ENCODE data around the gene FAM120AOS. TPM values are rescaled to one million over a fixed set of nuclear protein-coding genes. Genes with fewer than 3 reads are reported as not detected.

The FAM120AOS gene
- 42.1 TPM for total RNA-seq (2013)
- polyA plus RNA-seq = 10 to 100 TPM; 33.2 to 47.7 (median 41.6) TPM
- polyA minus RNA-seq = 19.7 and 32.1 TPM in 2 replicates
- total RNA-seq = 46.8 to 94.4 (median 69.6) reads per million in 11 experiments

- no peaks in the 10 kb centered on the region for H3K9me3 ChIP-seq (replicated peaks in 1 of 2; ENCODE audit: control insufficient read depth in 1 of 2, insufficient read depth in 1 of 2, low read length in 2 of 2)
- peaks cover 50 to 65% of the 10 kb centered on the region in 2 donors for H3K4me1 ChIP-seq (ENCODE audit: control insufficient read depth in 1 of 2, insufficient read depth in 2 of 2, low read length in 2 of 2)
- no peaks in the 10 kb centered on the region for H3K27me3 ChIP-seq (ENCODE audit: control insufficient read depth in 2 of 2, insufficient read depth in 2 of 2, low read length in 2 of 2)
- peak within 1 kb of the TSS; percentile 87 to 90 for H3K27ac ChIP-seq (ENCODE audit: low read depth in 1 of 2, low read length in 2 of 2)
- H3K36me3 ChIP-seq (replicated peaks in 1 of 2; ENCODE audit: control insufficient read depth in 1 of 2, insufficient read depth in 2 of 2, low read length in 2 of 2) = peaks cover 8 to 11% of the 10 kb centered on the region in 2 donors
- H3K4me2 ChIP-seq (replicated peaks; ENCODE audit: extremely low read depth, low read length, poor library complexity, severe bottlenecking) = peak within 1 kb of the TSS; percentile 99
- H3K79me2 ChIP-seq (ENCODE audit: insufficient read depth, low read length) = peaks cover 91% of the 10 kb centered on the region
- peak within 1 kb of the TSS; percentile 90 for H3K9ac ChIP-seq (ENCODE audit: insufficient read depth, low read length, poor library complexity, severe bottlenecking)
- 0% methylated on average over 31 of the region's 34 CpGs for WGBS (ENCODE audit: insufficient coverage)
- TF ChIP-seq, protein P1, sequence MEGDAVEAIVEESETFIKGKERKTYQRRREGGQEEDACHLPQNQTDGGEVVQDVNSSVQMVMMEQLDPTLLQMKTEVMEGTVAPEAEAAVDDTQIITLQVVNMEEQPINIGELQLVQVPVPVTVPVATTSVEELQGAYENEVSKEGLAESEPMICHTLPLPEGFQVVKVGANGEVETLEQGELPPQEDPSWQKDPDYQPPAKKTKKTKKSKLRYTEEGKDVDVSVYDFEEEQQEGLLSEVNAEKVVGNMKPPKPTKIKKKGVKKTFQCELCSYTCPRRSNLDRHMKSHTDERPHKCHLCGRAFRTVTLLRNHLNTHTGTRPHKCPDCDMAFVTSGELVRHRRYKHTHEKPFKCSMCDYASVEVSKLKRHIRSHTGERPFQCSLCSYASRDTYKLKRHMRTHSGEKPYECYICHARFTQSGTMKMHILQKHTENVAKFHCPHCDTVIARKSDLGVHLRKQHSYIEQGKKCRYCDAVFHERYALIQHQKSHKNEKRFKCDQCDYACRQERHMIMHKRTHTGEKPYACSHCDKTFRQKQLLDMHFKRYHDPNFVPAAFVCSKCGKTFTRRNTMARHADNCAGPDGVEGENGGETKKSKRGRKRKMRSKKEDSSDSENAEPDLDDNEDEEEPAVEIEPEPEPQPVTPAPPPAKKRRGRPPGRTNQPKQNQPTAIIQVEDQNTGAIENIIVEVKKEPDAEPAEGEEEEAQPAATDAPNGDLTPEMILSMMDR (IDR thresholded peaks at IDR 0.05) = no peak
- H3K4me3 ChIP-seq (replicated peaks in 1 of 3; ENCODE audit: low read depth in 2 of 3, low read length in 3 of 3) = peak within 1 kb of the TSS; percentile 74 to 95 (median 79)
- DNase-seq = peak; percentile 82 to 90 (median 90)
- Mint-ChIP-seq H3K9me3 (peaks cover 0 to 2% (median 0%) of the 10 kb centered on the region in 7 donors), H3K27ac (peak within 1 kb of the TSS; percentile 91 to 99 (median 96)), H3K27me3 (ENCODE audit: low read depth in 3 of 3) (no peaks in the 10 kb centered on the region), H3K4me1 (peaks cover 52% of the 10 kb centered on the region), H3K36me3 (peaks cover 15 to 20% of the 10 kb centered on the region in 2 donors), H3K4me3 (peak within 1 kb of the TSS; percentile 95 to 99)
- peaks cover 36% of the 10 kb centered on the region for H4K20me1 ChIP-seq (ENCODE audit: insufficient read depth, low read length)
- intact Hi-C loops (cut with micrococcal nuclease) = loop anchor here (2.0 to 10.0 kb wide), 6 partner anchors 49 to 488 kb away; partner anchors contain the start of genes CARD19 (in 2 of the 2) and PHF2 (in 1 of the 2)
- H2AFZ ChIP-seq (ENCODE audit: insufficient read depth, low read depth, low read length, poor library complexity, severe bottlenecking) = peak within 1 kb of the TSS; percentile 74
Measured at GRCh38 chr9:93453047-93453914, at the start of gene FAM120AOS. Gene FAM120AOS (minus strand): TSS chr9:93453581. CDS start chr9:93452709, 872 bp downstream.

- peak overlapping the region in 1 of 2 donors; percentile 72 for H3K27ac ChIP-seq (ENCODE audit: low read depth in 1 of 2, low read length in 2 of 2)
- Mint-ChIP-seq H3K4me1 (peaks cover 65% of the 10 kb centered on the region), H3K27ac (peak overlapping the region; percentile 86 to 99 (median 87)), H3K4me3 (peak overlapping the region; percentile 69 to 82), H3K27me3 (ENCODE audit: low read depth in 3 of 3) (no peaks in the 10 kb centered on the region), H3K9me3 (peaks cover 0 to 2% (median 0%) of the 10 kb centered on the region in 7 donors), H3K36me3 (peaks cover 68 to 69% of the 10 kb centered on the region in 2 donors)
- no peak overlapping the region for H2AFZ ChIP-seq (ENCODE audit: insufficient read depth, low read depth, low read length, poor library complexity, severe bottlenecking)
- H3K27me3 ChIP-seq (ENCODE audit: control insufficient read depth in 2 of 2, insufficient read depth in 2 of 2, low read length in 2 of 2) = no peaks in the 10 kb centered on the region
- WGBS (ENCODE audit: insufficient coverage) = 70% methylated on average over 2 of the region's 4 CpGs
- TF ChIP-seq, protein P1 (IDR thresholded peaks at IDR 0.05) = no peak
- no peak for DNase-seq
- H3K4me1 ChIP-seq (ENCODE audit: control insufficient read depth in 1 of 2, insufficient read depth in 2 of 2, low read length in 2 of 2) = peaks cover 50 to 63% of the 10 kb centered on the region in 2 donors
- peaks cover 2% of the 10 kb centered on the region for H4K20me1 ChIP-seq (ENCODE audit: insufficient read depth, low read length)
- no peak overlapping the region for H3K9ac ChIP-seq (ENCODE audit: insufficient read depth, low read length, poor library complexity, severe bottlenecking)
- H3K4me3 ChIP-seq (replicated peaks in 1 of 3; ENCODE audit: low read depth in 2 of 3, low read length in 3 of 3) = peak overlapping the region in 2 of 3 experiments; percentile 25 to 61
- H3K79me2 ChIP-seq (ENCODE audit: insufficient read depth, low read length) = peaks cover 82% of the 10 kb centered on the region
- H3K9me3 ChIP-seq (replicated peaks in 1 of 2; ENCODE audit: control insufficient read depth in 1 of 2, insufficient read depth in 1 of 2, low read length in 2 of 2) = no peaks in the 10 kb centered on the region
- intact Hi-C loops (cut with micrococcal nuclease) = loop anchor here (5.0 to 10.0 kb wide), 3 partner anchors 49 to 407 kb away; partner anchors contain the start of genes CARD19 (in 1 of the 2), FAM120A (in 1 of the 2) and FAM120AOS (in 1 of the 2)
- H3K4me2 ChIP-seq (replicated peaks; ENCODE audit: extremely low read depth, low read length, poor library complexity, severe bottlenecking) = peak overlapping the region; percentile 67
- peaks cover 40 to 47% of the 10 kb centered on the region in 2 donors for H3K36me3 ChIP-seq (replicated peaks in 1 of 2; ENCODE audit: control insufficient read depth in 1 of 2, insufficient read depth in 2 of 2, low read length in 2 of 2)
Measured at GRCh38 chr9:93501406-93501805, 48.0 kb upstream of the FAM120AOS start.

Measured in CD14-positive monocyte (primary cell).